ENCODE measurements around the gene WIPF1.

The WIPF1 gene

GRCh38 chr2:174618179-174618578, 20.6 kb upstream of the WIPF1 start:
- DNase-seq: no peak

GRCh38 chr2:174617718-174618117, 20.1 kb upstream of the WIPF1 start:
- no peak for DNase-seq

GRCh38 chr2:174617120-174617519, 19.5 kb upstream of the WIPF1 start:
- no peak for DNase-seq

GRCh38 chr2:174615871-174616436, 18.4 kb upstream of the WIPF1 start:
- DNase-seq: no peak

GRCh38 chr2:174614261-174614660, 16.7 kb upstream of the WIPF1 start:
- no peak for DNase-seq

- no peak for DNase-seq
Measured at GRCh38 chr2:174613531-174613930, 15.9 kb upstream of the WIPF1 start.

GRCh38 chr2:174612970-174613369, 15.4 kb upstream of the WIPF1 start:
- DNase-seq: no peak

- no peak for DNase-seq
Measured at GRCh38 chr2:174611854-174612253, 14.2 kb upstream of the WIPF1 start.

- DNase-seq: no peak
Measured at GRCh38 chr2:174611006-174611405, 13.4 kb upstream of the WIPF1 start.

GRCh38 chr2:174610243-174610995, 12.8 kb upstream of the WIPF1 start:
- DNase-seq: peak; percentile 35

GRCh38 chr2:174609261-174609660, 11.7 kb upstream of the WIPF1 start:
- no peak for DNase-seq

- DNase-seq: no peak
Measured at GRCh38 chr2:174608866-174609214, 11.2 kb upstream of the WIPF1 start.

GRCh38 chr2:174607989-174608865, 10.6 kb upstream of the WIPF1 start:
- DNase-seq: no peak

- DNase-seq: no peak
Measured at GRCh38 chr2:174607584-174607983, 10.0 kb upstream of the WIPF1 start.

- no peak for DNase-seq
Measured at GRCh38 chr2:174606336-174606735, 8.7 kb upstream of the WIPF1 start.

GRCh38 chr2:174605687-174606086, 8.1 kb upstream of the WIPF1 start:
- DNase-seq: peak; percentile 67

GRCh38 chr2:174603280-174603679, 5.7 kb upstream of the WIPF1 start:
- peak; percentile 89 for DNase-seq

GRCh38 chr2:174602745-174603144, 5.1 kb upstream of the WIPF1 start:
- no peak for DNase-seq

GRCh38 chr2:174600349-174600748, 2.7 kb upstream of the WIPF1 start:
- DNase-seq: no peak

- no peak for DNase-seq
Measured at GRCh38 chr2:174599310-174599921, 1.8 kb upstream of the WIPF1 start.

GRCh38 chr2:174597009-174597344, 627 bp downstream of the WIPF1 start:
- peak; percentile 65 for DNase-seq

GRCh38 chr2:174595891-174596397, 1.7 kb downstream of the WIPF1 start:
- peak; percentile 56 for DNase-seq

- DNase-seq: peak; percentile 62
Measured at GRCh38 chr2:174595116-174595809, 2.3 kb downstream of the WIPF1 start.

All from hematopoietic multipotent progenitor cell treated with erythropoietin and hydrocortisone succinate and interleukin-3 and kit ligand, for 6 days (in vitro differentiated cells).